ENCODE results near the gene PTPN20.

DNA sequence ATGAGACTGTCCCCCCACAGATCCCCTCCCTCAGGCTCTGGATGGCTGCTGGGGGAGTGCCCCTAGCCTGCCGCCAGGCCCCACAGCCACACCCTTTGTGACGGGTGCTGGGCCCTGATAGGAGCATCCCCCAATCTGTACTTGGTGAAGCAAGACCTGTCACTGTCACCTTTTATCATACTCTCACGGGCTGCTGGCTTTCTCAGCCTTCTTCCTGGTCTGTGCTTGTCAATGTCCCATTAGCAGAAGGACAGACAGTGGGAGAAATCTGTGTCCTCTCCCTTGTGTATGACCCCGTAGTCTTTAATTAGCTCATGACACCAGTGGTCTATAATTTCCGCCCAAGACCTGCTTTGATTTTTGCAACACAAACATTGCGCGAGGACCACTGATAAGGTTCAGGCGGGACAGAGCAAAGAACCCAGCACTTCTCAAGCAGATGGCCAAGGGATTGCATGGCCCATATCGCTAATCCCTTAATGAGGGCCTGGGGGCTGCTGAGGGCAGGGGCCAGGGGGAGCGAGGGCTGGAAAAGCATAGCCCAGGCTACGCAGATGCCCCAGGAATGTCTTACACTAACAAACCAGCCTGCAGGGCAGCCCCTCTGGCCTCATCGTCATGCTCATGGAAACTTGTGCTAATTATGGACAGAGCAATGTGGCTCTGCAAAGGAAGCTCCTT lies 127.8 kb downstream of the PTPN20 start:
- TF ChIP-seq CTCF (IDR thresholded peaks at IDR 0.05) (no peak), POLR2AphosphoS5 (IDR thresholded peaks at IDR 0.05) (no peak), POLR2A (IDR thresholded peaks at IDR 0.05) (no peak)
